GM18873 (cell line): ENCODE results near the gene GPR4.

Experiments
- ATAC-seq: cut with Tn5 transposase; IDR thresholded peaks from one replicate; pipeline ENCODE4 v1.9.1; 2021; ENCODE audit warnings: mild to moderate bottlenecking, moderate library complexity, moderate number of reproducible peaks; ENCODE audit not compliant: unreplicated experiment, low FRiP score

GPR4 gene

GRCh38 chr19:45560038-45560437 is 42.0 kb downstream of the GPR4 start:
- ATAC-seq = no peak

GRCh38 chr19:45558399-45558878 is 43.6 kb downstream of the GPR4 start:
- ATAC-seq = no peak

- no peak for ATAC-seq
Observed at GRCh38 chr19:45556835-45557234, 45.2 kb downstream of the GPR4 start.

GRCh38 chr19:45554481-45554880 is 47.5 kb downstream of the GPR4 start:
- ATAC-seq = no peak

GRCh38 chr19:45553464-45553863 is 48.5 kb downstream of the GPR4 start:
- no peak for ATAC-seq

GRCh38 chr19:45547965-45548609 is 53.9 kb downstream of the GPR4 start:
- ATAC-seq = no peak

GRCh38 chr19:45547211-45547770 is 54.7 kb downstream of the GPR4 start:
- no peak for ATAC-seq

GRCh38 chr19:45542234-45542668 is 59.8 kb downstream of the GPR4 start:
- ATAC-seq = no peak
